LNCAP (cell line): ENCODE results near the gene SETBP1.

Source experiments
- CTCF ChIP-seq: fragments of 450-650 bp; IDR thresholded peaks from 2 replicates; pipeline ENCODE4 v1.5.1; 2017; ENCODE audit warnings: mild to moderate bottlenecking

Gene SETBP1

GRCh38 chr18:44823782-44824181 is 143.1 kb downstream of the SETBP1 start:
- TF ChIP-seq CTCF = no peak

DNA sequence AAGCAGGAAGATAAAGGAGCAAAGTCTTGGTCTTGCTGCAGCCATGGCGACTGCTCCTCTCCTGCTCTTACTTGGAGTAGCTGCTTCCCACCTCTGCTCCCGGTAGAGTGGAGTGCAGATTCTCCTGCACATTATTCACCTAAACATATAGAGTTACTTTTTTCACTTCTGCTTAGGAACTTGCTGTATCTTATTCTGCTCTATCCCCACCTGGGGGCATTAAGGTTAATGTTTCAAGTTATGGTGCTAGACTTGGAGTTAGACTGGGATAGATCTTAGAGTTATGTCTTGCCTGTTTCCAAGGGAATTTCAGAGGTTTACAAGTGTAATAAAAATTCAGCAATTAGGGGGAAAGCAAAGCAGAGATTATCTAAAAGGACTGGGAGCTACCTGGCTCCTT is 144.2 kb downstream of the SETBP1 start:
- TF ChIP-seq CTCF = no peak

- TF ChIP-seq CTCF = no peak
Measured at GRCh38 chr18:44826418-44827259, 146.0 kb downstream of the SETBP1 start.

DNA sequence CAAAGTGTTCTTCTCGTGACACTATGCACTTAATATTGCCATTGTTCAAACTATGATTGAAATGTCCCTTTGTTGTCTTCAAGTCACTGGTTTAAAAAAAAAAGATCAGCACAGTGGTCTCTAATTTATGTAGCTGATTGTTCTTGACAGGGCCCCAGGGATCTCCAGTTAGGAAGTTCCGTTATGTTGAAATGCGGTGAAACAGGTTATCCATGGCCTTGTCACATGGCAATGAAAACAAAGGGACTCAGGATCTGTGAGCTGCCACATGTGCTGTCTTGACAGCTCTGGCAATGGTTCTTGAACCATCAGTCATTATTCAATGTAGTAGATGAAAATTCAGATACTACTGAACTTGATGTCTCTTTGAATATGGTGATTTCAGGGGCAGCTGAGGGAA is 147.4 kb downstream of the SETBP1 start:
- TF ChIP-seq CTCF = no peak

DNA sequence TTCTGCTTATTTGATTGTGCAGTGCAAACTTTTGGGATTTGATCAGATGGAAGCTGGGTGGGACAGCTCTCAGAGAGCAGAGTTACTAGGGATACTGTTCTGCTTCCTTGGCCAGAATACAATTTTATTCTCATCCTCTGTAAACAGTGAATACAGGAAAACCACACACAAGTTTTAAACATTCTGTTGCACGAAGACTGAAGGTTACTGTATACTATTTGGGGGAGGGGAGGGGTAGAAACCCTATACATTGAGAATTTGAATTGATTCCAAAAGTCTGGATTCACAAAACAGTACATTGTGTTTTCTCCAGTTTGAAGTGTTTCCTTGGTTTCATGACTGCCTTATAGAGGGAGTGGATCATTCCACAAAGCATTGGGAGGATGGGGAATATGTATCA is 149.9 kb downstream of the SETBP1 start:
- TF ChIP-seq CTCF = no peak

DNA sequence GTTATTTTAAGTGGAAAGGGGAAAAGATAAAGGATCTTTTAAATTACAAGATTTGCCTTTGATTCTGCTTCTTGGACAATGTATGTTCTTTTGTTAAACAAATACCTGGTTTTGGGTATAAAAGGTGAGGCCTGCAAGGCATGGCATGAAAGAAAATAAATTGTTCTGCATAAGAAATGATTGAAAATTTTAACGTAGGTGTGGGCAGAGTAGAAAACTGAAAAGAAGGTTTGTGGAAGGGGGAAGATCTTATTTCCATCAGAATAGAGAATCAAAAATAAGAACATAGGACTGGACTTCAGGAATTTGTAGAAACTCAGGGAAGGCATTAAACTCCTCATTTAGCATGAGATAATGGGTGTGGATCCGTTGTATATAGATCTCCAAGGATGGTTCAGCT is 153.1 kb downstream of the SETBP1 start:
- TF ChIP-seq CTCF = no peak

DNA sequence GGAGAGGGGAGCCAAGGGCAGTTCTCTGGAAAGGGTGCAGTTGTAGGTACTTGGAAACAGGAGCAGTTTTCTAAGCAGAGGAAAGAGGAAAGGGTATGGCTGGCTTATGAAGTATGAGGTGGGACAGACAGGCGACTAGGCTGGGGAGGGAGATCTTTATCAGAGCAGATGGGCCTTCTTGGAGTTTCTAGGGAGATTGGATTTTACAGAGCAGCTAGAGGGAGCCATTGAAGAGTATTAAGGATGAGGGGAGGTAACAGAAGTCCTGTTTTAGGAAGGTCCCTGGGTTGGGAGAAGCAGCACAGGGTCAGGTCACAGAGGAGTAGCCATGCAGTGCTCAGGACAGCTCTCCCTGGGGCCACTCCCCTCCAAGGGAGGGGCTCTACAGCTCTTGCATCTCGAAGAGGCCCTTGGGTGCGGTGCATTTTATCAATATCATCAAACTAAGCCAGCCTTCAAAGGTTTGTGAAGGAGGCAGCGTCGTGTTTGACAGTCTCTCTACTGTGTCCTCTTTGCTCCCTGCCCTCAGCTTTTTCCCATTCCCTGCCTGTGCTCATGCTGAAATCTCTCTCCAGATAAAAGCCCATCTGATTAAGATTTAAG is 154.3 kb downstream of the SETBP1 start:
- TF ChIP-seq CTCF = no peak
